ENCODE data around the gene HADHB. TPM values are rescaled to one million over a fixed set of nuclear protein-coding genes. Genes with fewer than 3 reads are reported as not detected.

Gene HADHB
- total RNA-seq, 1 donor from 2014 or later = 79.4 TPM

DNA sequence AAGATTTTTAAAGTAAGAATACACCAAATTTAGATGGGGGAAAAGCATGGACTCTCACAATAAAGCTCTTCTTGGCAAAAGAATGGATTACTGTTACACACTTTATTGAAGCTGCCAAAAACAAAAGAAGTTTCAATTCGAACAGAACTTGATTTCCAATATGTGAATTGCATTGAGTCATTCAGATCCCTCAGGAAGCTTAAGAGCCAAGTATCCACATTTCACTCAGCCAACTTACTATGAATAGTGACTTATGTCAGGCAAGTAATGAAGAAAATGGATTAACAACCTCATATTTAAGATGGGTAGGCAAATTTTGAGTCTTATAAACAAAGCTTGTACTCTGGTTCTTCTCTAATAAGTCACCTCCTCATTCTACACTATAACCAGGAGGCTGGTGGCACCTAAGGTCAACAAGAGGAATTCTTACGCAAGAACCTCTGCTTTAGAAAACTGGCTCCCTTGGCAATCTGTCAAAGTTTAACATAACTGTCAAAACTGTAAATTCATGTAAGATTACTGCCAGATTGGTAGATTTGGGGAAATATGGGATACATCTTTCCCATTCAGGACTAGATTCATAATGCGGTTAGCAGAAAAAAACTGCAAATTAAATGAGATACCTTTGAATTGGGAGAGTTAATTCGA is 6.3 kb upstream of the HADHB start:
- H3K27ac Mint-ChIP-seq = no peak overlapping the region
- peaks cover 18% of the 10 kb centered on the region for H3K4me1 Mint-ChIP-seq
- H3K9me3 Mint-ChIP-seq = no peaks in the 10 kb centered on the region
- no peak overlapping the region for H3K4me3 Mint-ChIP-seq
- DNase-seq (ENCODE audit: low spot score in 2 of 2, unreplicated experiment in 2 of 2) = no peak
- H3K36me3 Mint-ChIP-seq = peaks cover 15% of the 10 kb centered on the region
- no peaks in the 10 kb centered on the region for H3K27me3 Mint-ChIP-seq (ENCODE audit: low read depth)
- TF ChIP-seq, protein P1, sequence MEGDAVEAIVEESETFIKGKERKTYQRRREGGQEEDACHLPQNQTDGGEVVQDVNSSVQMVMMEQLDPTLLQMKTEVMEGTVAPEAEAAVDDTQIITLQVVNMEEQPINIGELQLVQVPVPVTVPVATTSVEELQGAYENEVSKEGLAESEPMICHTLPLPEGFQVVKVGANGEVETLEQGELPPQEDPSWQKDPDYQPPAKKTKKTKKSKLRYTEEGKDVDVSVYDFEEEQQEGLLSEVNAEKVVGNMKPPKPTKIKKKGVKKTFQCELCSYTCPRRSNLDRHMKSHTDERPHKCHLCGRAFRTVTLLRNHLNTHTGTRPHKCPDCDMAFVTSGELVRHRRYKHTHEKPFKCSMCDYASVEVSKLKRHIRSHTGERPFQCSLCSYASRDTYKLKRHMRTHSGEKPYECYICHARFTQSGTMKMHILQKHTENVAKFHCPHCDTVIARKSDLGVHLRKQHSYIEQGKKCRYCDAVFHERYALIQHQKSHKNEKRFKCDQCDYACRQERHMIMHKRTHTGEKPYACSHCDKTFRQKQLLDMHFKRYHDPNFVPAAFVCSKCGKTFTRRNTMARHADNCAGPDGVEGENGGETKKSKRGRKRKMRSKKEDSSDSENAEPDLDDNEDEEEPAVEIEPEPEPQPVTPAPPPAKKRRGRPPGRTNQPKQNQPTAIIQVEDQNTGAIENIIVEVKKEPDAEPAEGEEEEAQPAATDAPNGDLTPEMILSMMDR (IDR thresholded peaks at IDR 0.05; ENCODE audit: unreplicated experiment) = no peak

GRCh38 chr2:26241928-26242436 is 2.8 kb upstream of the HADHB start:
- DNase-seq (ENCODE audit: low spot score in 2 of 2, unreplicated experiment in 2 of 2) = no peak
- peak overlapping the region; percentile 93 for H3K4me3 Mint-ChIP-seq
- H3K4me1 Mint-ChIP-seq = peaks cover 35% of the 10 kb centered on the region
- TF ChIP-seq, protein P1 (IDR thresholded peaks at IDR 0.05; ENCODE audit: unreplicated experiment) = no peak
- H3K9me3 Mint-ChIP-seq = no peaks in the 10 kb centered on the region
- peak overlapping the region; percentile 85 for H3K27ac Mint-ChIP-seq
- no peaks in the 10 kb centered on the region for H3K27me3 Mint-ChIP-seq (ENCODE audit: low read depth)
- no peaks in the 10 kb centered on the region for H3K36me3 Mint-ChIP-seq

GRCh38 chr2:26243470-26244308 is 1.1 kb upstream of the HADHB start:
- Mint-ChIP-seq H3K27me3 (ENCODE audit: low read depth) (no peaks in the 10 kb centered on the region), H3K4me1 (peaks cover 38% of the 10 kb centered on the region), H3K27ac (peak overlapping the region; percentile 100), H3K36me3 (no peaks in the 10 kb centered on the region), H3K4me3 (peak overlapping the region; percentile 93), H3K9me3 (no peaks in the 10 kb centered on the region)
- TF ChIP-seq, protein P1 (IDR thresholded peaks at IDR 0.05; ENCODE audit: unreplicated experiment) = no peak
- DNase-seq (ENCODE audit: low spot score in 2 of 2, unreplicated experiment in 2 of 2) = peak in 1 of 2 experiments; percentile 48

DNA sequence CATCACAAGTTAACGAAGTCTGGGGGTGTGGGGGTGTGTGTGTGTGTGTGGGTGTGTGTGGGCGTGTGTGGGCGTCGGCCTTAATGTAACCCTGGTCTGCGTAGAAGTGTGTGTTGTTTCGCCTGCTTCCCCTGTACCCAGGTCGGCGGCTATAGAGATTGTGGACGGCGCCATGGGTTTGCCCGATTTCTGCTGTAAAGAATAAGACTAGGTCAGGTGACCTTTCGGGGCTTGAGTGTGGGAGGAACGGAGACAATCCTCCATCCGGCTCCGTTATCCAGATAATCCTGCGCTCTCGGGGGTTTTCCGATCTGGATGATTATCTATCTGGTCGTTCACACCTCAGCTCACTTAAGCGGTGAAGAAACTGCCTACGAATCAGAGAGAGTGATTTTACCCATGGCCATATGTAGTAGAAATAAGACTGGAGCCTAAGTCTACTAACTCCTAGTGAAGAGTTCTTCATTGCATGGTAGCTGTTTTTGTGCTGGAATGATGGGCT is 543 bp downstream of the HADHB start:
- Mint-ChIP-seq H3K36me3 (no peaks in the 10 kb centered on the region), H3K27ac (peak overlapping the region; percentile 100), H3K9me3 (no peaks in the 10 kb centered on the region), H3K4me3 (peak overlapping the region; percentile 93), H3K27me3 (ENCODE audit: low read depth) (no peaks in the 10 kb centered on the region), H3K4me1 (peaks cover 38% of the 10 kb centered on the region)
- TF ChIP-seq, protein P1 (IDR thresholded peaks at IDR 0.05; ENCODE audit: unreplicated experiment) = no peak
- peak in 1 of 2 experiments; percentile 23 for DNase-seq (ENCODE audit: low spot score in 2 of 2, unreplicated experiment in 2 of 2)

GRCh38 chr2:26245810-26246209 is 1.1 kb downstream of the HADHB start:
- no peak for DNase-seq (ENCODE audit: low spot score in 2 of 2, unreplicated experiment in 2 of 2)
- H3K27me3 Mint-ChIP-seq (ENCODE audit: low read depth) = no peaks in the 10 kb centered on the region
- peaks cover 36% of the 10 kb centered on the region for H3K4me1 Mint-ChIP-seq
- no peaks in the 10 kb centered on the region for H3K9me3 Mint-ChIP-seq
- H3K4me3 Mint-ChIP-seq = peak overlapping the region; percentile 93
- H3K36me3 Mint-ChIP-seq = no peaks in the 10 kb centered on the region
- peak overlapping the region; percentile 100 for H3K27ac Mint-ChIP-seq
- TF ChIP-seq, protein P1 (IDR thresholded peaks at IDR 0.05; ENCODE audit: unreplicated experiment) = no peak
